C1 segment of cervical spinal cord (tissue), 14 donors: ENCODE measurements around the gene ETNK2.

Source experiments
- DNase-seq, 14 donors: peaks; one replicate each; lab custom pipeline; 2025; lab: John Stamatoyannopoulos, UW

Gene ETNK2

DNA sequence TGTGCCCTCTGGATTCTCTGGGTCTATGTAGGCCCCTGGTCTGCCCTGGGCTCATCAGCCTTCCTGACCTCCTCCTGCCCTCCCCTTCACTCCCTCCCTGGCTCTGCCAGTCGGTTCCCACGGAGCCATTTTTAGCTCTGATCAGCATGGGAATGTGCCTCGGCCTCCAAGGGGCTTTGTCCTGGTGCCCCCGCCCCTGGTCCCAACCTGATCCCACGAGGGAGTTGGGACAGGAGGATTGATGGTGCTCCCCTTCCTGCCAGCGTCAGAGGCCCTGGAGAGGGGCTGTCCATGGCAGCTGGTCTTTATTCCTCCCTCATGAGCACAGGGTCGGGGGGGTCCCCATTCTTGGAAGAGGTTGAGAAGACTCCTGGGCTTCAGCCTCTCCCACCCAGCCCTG lies 24.9 kb downstream of the ETNK2 start:
- no peak for DNase-seq

DNA sequence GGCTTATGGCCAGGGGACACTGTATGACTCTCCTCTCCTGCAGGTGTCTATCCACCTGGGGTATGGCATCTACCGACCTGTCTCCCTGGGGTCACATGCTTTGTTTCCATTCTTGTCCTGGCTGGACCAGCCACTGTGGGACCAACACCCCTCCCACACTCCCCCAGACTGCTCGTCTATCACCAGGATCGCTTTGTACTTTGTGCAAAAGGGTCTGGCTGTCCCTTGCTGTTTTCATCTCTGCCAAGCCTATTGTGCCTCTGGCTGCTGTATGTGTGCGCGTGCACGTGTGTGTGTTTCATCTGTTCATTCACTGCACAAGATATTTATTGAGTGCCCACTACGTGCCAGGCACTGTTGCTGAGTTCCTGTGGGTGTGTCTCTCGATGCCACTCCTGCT lies 25.5 kb downstream of the ETNK2 start:
- no peak for DNase-seq

DNA sequence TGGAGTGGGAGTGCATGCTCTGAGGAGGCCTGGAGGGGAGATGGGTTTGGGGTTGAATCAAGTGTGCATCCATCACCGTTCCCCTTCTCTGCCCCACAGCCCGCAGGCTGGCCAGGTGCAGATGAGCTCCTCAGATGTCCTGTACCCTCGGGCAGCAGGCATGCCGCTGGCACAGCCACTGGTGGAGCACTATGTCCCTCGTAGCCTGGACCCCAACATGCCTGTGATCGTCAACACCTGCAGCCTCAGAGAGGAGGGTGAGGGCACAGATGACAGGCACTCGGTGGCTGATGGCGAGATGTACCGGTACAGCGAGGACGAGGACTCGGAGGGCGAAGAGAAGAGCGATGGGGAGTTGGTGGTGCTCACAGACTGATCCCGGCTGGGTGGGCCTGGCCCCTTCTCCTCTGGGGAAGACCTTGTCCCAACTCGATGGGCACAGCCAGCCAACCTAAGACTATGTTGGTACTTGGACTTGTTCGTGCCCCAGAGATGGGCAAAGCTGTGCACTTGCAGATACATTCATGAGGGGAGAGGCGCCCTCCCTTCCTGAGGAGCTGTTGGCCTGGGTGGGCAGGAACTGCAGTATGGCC lies 26.0 kb downstream of the ETNK2 start:
- no peak for DNase-seq

DNA sequence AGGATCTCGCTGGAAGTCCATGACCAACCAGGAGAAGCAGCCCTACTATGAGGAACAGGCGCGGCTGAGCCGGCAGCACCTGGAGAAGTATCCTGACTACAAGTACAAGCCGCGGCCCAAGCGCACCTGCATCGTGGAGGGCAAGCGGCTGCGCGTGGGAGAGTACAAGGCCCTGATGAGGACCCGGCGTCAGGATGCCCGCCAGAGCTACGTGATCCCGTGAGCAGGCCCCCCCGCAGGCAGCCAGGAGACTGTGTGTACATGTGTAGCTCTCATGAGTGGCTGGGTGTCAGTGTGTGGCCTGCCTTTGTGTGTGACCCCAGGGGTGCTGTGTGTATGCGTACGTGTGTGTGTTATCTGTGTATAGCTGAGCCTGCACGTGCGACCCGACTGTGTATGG lies 27.2 kb downstream of the ETNK2 start:
- no peak for DNase-seq

- DNase-seq: no peak
Observed at GRCh38 chr1:204123376-204123775, 28.5 kb downstream of the ETNK2 start.

GRCh38 chr1:204121840-204122555 lies 29.8 kb downstream of the ETNK2 start:
- DNase-seq: no peak

DNA sequence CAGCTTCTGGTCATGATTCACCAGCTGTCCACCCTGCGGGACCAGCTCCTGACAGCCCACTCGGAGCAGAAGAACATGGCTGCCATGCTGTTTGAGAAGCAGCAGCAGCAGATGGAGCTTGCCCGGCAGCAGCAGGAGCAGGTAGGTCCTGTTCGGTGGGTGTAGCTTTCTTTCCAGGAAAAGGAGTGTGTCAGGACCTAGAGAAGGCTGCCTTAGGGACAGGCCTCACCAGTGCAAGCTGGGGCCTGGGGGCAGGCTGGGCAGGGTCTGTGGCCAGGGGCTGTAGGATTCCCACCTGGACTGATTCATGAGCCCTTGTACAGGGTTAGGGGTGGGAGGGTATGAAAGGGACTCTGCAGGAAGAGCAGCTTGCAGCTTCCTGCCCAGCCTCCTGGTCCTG lies 35.3 kb downstream of the ETNK2 start:
- no peak for DNase-seq

- no peak for DNase-seq
Observed at GRCh38 chr1:204115116-204115515, 36.7 kb downstream of the ETNK2 start.

GRCh38 chr1:204114606-204115005 lies 37.2 kb downstream of the ETNK2 start:
- peak in 1 of 14 donors; percentile 47 for DNase-seq

GRCh38 chr1:204113896-204114295 lies 37.9 kb downstream of the ETNK2 start:
- no peak for DNase-seq

- no peak for DNase-seq
Observed at GRCh38 chr1:204112876-204113730, 38.7 kb downstream of the ETNK2 start.

DNA sequence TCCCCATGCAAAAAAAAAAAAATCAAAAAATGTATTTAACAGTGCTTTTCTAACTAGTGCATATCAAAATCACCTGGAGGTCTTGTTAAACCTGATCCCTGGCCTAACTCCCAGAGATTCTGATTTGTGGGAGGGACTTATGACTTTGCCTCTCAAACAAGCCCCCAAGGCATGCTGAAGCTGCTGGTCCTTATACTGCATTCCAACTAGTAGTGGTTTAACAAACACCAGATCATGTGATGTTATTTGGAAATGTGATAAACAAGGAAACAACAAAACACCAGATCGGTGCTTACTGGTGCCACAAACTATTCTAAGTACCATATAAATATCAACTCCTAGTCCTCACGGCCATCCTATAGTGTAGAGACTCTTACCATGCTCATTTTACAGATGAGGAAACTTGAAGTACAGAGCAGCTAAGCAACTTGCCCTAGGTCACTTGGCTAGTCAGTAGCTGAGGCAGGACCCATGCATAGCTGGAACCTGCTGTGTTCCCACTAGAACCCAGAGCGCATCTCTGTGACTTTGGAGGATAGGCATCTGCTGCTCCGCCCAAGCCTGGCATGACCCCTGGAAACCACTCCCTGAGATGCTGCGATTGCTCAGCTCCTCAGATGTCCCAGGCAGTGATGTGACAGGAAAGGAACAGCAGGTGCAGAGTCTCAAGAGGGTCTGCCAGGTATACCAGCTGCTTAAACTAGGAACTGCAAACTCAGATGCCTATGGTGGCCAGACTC lies 40.8 kb downstream of the ETNK2 start:
- DNase-seq: no peak

GRCh38 chr1:204108312-204109141 lies 43.3 kb downstream of the ETNK2 start:
- DNase-seq: peak in 1 of 14 donors; percentile 30

GRCh38 chr1:204107892-204108291 lies 44.0 kb downstream of the ETNK2 start:
- DNase-seq: peak in 1 of 14 donors; percentile 22

GRCh38 chr1:204106825-204107224 lies 45.0 kb downstream of the ETNK2 start:
- no peak for DNase-seq

- no peak for DNase-seq
Observed at GRCh38 chr1:204105131-204105515, 46.7 kb downstream of the ETNK2 start.

DNA sequence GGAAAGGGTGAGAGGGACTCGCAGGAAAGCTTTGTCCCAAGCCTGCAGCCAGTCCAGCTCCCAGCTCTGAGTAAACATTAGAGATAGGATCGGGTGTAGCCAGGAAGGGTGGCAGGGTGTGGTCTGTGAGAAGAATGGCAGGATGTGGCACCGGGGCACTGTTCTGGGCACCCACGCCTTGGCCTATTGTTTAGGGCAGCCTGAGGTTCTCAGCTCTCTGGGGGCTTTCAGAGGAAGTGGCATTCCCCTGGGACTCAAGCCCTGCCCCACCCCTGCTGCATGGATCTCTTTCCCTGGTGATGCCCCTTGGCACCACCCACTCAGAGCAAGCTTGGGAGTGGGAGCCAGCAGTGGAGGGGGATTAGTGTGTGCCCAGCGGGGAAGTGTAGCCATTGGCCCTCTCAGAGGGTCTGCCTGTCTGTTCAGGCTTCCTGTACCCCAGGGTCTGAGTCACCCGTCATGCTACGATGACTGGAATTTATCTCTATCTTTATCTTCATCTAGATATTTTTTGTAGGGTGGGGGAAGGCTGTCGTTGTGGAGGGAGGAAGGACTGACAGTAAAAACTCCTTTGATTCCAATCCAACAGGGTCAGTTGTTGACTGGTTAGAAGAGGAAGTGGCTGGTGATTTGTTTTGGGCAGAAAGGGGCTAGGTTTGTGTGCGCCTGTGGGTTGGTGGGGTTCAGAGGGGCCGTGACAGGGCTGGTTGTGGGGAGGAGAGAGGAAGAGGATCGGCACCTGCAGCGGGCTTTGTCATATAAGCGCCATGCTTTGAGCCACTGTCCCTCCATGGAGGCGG lies 47.3 kb downstream of the ETNK2 start:
- no peak for DNase-seq

- DNase-seq: no peak
Observed at GRCh38 chr1:204103431-204103741, 48.5 kb downstream of the ETNK2 start.

DNA sequence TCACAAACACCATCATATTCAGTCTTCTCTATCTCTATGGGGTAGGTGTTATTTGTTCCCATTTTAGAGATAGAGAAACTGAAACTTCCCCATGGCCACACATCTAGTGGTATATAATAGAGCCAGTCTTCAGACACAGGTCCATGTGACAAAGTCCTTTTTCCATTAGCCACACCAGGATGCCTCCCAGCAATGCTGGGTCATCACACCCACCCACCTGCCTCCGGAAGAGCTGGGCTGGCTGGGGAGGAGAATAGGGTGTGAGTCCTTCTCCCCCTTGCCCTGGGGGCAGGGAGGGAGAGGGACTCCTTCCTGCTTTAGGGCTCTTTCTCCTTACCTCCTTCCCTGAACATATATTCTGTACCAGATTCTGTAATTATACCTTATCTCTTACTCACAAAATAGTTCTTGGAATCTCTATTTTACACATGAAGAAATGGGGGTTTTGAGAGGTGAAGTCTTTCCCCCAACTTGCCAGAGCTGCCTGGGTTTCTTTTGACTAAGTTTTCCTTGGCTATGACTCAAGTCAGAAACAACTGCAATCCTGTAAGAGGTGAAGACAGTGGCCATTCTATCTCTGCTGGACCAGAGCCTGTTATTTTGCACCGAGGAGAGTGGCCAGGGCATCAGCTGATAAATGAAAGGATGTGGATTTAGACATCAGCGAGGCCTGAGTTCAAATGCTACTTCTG lies 49.0 kb downstream of the ETNK2 start:
- no peak for DNase-seq
